ENCODE data around the gene HCK. TPM values are rescaled to one million over a fixed set of nuclear protein-coding genes. Genes with fewer than 3 reads are reported as not detected.

Gene HCK
- total RNA-seq, 1 experiment from 2014 or later = 0.76 TPM

DNA sequence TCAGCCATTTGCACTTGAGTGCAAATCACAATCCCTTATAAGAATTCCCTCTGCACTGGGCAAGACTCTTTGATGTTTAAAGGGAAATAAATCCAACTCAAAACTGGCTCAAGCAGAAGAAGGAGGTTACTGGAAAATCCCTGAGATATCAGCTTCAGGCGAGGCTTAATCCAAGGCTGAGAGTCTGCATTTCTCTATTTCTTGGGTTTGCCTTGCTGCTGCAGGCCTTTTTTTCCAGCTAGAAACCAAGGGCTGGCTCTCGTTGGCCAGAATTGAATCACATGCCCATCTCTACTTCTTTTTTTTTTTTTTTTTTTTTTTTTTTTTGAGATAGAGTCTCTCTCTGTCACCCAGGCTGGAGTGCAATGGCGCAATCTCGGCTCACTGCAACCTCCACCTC lies 11.7 kb downstream of the HCK start:
- Histone ChIP-seq H3K27me3 (ENCODE audit: control insufficient read depth, insufficient read depth, low read length) (no peaks in the 10 kb centered on the region; the same call in 1 of the 2 replicates), H3K4me3 (ENCODE audit: insufficient read depth, low read depth, low read length) (no peak overlapping the region), H3K36me3 (replicated peaks; ENCODE audit: control insufficient read depth, insufficient read depth, low read length) (no peaks in the 10 kb centered on the region)
- DNase-seq = no peak

DNA sequence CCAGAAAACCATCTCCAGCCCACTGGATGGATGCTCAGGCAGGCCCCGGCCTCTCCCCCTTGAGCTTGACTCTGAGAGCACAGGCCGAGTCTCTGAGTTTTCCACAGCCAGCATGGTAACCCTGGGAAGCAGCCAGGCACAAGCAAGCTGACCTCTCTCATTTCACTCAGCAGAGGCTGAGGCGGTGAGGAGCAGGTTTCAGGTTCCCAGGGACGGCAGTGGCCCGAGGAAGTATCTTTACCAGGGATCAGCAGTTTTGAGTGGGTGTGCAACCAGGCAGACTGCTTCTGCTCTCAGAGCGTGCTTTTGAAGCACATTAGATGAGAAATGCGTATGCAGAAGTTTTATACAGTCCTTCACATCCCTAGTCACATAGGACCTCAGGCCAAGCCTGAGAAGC lies 12.6 kb downstream of the HCK start:
- Histone ChIP-seq H3K36me3 (replicated peaks; ENCODE audit: control insufficient read depth, insufficient read depth, low read length) (no peaks in the 10 kb centered on the region), H3K4me3 (ENCODE audit: insufficient read depth, low read depth, low read length) (no peak overlapping the region), H3K27me3 (ENCODE audit: control insufficient read depth, insufficient read depth, low read length) (no peaks in the 10 kb centered on the region)
- DNase-seq = no peak

DNA sequence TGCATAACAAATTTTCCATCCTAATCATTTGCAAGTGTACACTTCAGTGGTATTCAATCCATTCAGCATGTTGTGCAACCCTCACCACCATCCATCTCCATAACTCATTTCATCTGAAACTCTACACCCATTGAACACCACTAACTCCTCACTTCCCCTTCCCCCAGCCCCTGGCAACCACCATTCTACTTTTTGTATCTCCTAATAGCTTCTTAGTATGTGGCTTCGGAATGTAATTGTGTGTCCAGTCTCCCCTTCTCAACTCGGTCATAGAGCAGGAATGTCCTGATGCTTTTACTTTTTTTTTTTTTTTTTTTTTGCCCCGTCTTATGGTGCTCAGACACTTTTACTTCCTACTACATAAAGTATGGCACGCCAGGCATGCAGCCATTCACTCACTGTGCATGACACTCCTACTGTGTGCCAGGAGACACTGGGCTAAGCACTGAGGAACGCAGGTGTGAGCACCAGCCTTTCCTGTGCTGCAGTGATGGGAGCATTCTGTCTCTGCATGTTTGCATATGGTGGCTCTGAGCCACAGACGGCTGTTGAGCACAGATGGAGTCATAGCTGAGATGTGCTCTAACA lies 15.3 kb downstream of the HCK start:
- no peaks in the 10 kb centered on the region for H3K36me3 ChIP-seq (replicated peaks; ENCODE audit: control insufficient read depth, insufficient read depth, low read length)
- H3K27me3 ChIP-seq (ENCODE audit: control insufficient read depth, insufficient read depth, low read length) = no peaks in the 10 kb centered on the region
- H3K4me3 ChIP-seq (ENCODE audit: insufficient read depth, low read depth, low read length) = no peak overlapping the region
- no peak for DNase-seq

DNA sequence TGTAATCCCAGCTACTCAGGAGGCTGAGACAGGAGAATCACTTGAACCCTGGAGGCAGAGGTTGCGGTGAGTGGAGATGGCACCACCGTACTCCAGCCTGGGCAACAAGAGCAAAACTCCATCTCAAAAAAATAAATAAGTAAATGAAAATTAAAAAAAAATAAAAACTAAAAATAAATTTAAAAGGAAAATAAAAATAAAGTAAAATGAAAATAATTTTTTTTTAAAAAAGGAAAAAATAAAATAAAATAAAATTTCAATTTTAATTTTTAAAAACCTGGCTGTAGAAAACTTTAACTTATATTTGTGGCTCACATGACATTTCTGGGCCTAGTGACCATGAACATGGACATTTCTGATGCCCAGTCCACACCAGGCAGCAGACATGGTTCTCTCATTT lies 16.1 kb downstream of the HCK start:
- Histone ChIP-seq H3K36me3 (replicated peaks; ENCODE audit: control insufficient read depth, insufficient read depth, low read length) (no peaks in the 10 kb centered on the region), H3K27me3 (ENCODE audit: control insufficient read depth, insufficient read depth, low read length) (no peaks in the 10 kb centered on the region), H3K4me3 (ENCODE audit: insufficient read depth, low read depth, low read length) (no peak overlapping the region)
- DNase-seq = no peak

DNA sequence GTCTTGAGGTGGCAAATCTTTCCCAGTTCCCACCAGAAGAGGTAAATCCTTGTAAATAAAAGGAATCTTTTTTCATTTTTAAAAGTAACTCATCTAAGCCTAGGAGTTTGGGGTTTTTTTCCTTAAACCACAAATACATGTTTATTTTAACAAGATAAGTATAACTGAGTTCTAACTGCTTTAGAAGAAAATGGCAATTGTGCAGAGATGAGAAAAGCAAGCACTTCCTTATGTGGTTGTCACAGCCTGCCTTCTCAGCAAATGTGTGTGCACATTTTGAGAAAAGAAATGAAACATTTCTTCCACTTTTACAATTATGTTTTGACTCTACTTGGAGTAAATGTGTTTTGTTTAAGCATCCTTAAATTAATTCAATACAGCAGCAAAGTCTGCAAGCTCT lies 17.7 kb downstream of the HCK start:
- H3K4me3 ChIP-seq (ENCODE audit: insufficient read depth, low read depth, low read length) = no peak overlapping the region
- H3K36me3 ChIP-seq (replicated peaks; ENCODE audit: control insufficient read depth, insufficient read depth, low read length) = no peaks in the 10 kb centered on the region
- H3K27me3 ChIP-seq (ENCODE audit: control insufficient read depth, insufficient read depth, low read length) = no peaks in the 10 kb centered on the region
- no peak for DNase-seq

DNA sequence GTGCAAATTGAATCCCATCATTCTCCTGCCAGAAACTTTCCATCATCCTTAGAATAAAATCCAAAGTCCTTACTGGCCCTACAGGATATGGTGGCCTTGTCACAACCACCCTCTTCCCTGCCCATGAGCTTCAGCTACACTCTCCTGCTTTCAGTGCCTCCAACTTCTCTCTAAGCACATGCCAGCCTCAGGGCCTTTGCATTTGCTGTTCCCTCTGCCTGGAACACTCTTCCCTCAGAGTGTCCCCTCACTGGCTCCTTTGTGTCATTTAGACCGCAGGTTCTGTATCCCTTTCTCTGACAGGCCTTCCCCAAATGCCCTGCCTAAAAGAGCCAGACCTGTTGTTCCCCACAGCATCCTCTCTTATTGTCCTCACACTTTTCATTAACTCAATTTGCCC lies 18.2 kb downstream of the HCK start:
- no peak for DNase-seq
- no peaks in the 10 kb centered on the region for H3K36me3 ChIP-seq (replicated peaks; ENCODE audit: control insufficient read depth, insufficient read depth, low read length)

DNA sequence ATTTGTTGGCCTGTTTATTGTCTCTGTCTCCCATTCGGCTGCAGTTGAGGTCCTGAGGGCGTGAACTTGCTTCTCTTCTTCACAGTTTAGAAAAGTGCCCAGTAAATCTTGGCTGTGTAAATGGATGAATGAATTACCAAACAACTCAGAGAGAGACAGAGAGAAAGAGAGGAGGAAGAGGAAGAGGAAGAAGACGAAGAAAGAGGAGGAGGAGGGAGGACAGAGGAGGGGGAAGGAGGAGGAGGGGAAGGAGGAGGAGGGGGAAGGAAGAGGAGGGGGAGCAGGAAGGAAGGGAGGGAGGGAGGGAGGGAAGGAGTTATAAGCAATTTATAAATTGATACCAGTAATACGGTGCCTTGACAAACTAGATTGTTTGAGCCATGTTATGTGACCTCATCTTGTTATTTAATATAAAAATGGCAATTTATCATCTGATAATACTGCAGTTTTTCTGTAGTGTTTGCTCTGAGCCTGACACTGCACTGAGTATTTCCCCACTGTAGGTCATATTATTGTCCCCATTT lies 18.7 kb downstream of the HCK start:
- Histone ChIP-seq H3K36me3 (replicated peaks; ENCODE audit: control insufficient read depth, insufficient read depth, low read length) (no peaks in the 10 kb centered on the region), H3K4me3 (ENCODE audit: insufficient read depth, low read depth, low read length) (no peak overlapping the region), H3K27me3 (ENCODE audit: control insufficient read depth, insufficient read depth, low read length) (no peaks in the 10 kb centered on the region)
- DNase-seq = no peak

More for the DNA sequence above, 18.2 kb downstream of the HCK start:
- Histone ChIP-seq H3K27me3 (ENCODE audit: control insufficient read depth, insufficient read depth, low read length) (no peaks in the 10 kb centered on the region), H3K4me3 (ENCODE audit: insufficient read depth, low read depth, low read length) (no peak overlapping the region)

DNA sequence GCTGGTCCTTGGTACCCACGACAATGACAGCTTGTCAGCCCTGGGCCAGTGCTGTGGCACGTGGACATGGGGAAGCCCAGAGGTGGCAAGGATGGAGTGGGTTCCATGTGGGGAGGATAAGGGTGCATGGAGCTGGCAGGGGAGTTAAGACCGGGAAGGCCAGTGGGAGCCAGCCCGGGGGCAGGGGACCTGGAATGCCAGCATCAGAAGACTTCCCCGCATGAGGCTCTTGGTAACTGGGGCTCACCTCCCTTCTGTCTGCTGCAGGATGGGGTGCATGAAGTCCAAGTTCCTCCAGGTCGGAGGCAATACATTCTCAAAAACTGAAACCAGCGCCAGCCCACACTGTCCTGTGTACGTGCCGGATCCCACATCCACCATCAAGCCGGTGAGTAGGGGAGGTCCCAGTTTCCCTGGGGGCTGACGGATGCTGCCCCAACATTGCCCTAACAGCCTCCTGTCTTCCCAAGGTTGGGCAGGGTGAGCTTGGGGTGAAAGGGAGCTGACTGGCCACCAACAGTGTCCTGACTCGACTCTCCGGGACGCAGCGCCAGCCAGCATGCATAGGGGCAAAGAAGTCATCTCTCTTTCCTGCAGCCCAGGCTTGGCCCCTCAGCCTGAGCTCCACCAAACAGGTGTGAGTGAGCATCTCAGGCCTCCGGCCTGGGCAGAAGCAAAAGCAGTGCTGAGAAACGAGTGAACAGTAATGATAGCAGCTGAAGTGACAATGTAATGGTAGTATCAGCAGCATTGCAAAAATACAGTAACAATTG lies 19.5 kb downstream of the HCK start:
- no peak for DNase-seq
- no peaks in the 10 kb centered on the region for H3K36me3 ChIP-seq (replicated peaks; ENCODE audit: control insufficient read depth, insufficient read depth, low read length)
- no peaks in the 10 kb centered on the region for H3K27me3 ChIP-seq (ENCODE audit: control insufficient read depth, insufficient read depth, low read length)
- no peak overlapping the region for H3K4me3 ChIP-seq (ENCODE audit: insufficient read depth, low read depth, low read length)

DNA sequence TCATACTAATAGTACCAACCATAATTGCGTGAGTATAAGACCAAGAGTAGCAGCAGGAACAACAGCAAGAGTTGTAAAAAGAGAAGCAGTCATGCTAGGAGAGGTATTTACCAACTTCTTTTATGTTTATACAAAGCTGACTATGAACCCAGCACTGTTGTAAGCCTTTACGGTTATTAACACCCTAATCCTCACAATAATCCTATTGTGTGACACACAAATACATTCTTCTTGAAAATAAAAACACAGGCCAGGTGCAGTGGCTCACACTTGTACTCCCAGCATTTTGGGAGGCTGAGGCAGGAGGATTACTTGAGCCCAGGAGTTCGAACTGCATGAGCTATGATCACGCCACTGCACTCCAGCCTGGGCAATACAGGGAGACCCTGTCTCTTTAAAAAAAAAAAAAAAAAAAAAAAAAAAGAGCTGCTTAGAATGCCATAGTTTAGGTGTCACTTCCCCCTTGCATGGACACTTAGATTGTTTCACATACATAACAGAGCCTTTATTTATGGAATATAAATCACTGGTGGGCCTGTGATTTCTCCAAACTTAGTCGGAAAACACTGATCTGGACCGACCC lies 20.2 kb downstream of the HCK start:
- no peak for DNase-seq
- Histone ChIP-seq H3K4me3 (ENCODE audit: insufficient read depth, low read depth, low read length) (no peak overlapping the region), H3K36me3 (replicated peaks; ENCODE audit: control insufficient read depth, insufficient read depth, low read length) (no peaks in the 10 kb centered on the region), H3K27me3 (ENCODE audit: control insufficient read depth, insufficient read depth, low read length) (no peaks in the 10 kb centered on the region)

DNA sequence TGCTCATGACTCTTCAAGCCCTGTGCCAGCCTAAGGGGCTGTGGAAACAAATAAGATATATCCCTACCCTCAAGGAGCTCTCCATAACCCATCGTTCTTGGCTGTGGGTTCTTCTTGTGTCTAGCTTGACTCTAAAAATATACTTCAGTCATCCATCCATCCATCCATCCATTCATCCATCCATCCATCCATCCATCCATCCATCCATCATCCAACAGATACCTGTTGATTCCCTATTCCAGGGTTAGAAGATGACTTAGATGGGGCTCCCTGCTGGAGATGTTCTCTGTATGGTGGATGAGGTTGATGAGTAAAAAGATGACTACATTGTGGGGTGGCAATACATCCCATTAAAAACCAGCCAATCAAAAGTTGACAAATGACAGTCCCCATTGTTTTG lies 23.5 kb downstream of the HCK start:
- no peak overlapping the region for H3K4me3 ChIP-seq (ENCODE audit: insufficient read depth, low read depth, low read length)
- DNase-seq = no peak
- H3K27me3 ChIP-seq (ENCODE audit: control insufficient read depth, insufficient read depth, low read length) = no peaks in the 10 kb centered on the region
- no peaks in the 10 kb centered on the region for H3K36me3 ChIP-seq (replicated peaks; ENCODE audit: control insufficient read depth, insufficient read depth, low read length)

DNA sequence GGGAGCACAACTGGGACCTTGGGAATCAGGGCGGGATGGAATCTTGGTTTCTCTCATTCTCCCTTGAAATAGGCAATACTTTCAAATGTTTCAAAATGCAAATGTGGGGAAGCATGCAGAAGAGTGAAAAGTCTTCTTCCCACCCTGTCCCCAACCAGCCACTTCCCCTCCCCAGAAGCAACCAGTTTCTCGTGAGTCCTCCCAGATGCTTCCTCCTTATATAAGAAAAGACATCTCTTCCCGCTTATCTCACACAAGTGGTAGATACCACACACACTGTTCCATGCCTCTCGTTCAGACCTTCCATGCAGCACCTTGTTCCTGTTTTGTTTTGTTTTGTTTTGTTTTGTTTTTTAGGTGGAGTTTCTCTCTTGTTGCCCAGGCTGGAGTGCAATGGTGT lies 25.1 kb downstream of the HCK start:
- DNase-seq = no peak
- Histone ChIP-seq H3K27me3 (ENCODE audit: control insufficient read depth, insufficient read depth, low read length) (no peaks in the 10 kb centered on the region), H3K4me3 (ENCODE audit: insufficient read depth, low read depth, low read length) (no peak overlapping the region), H3K36me3 (replicated peaks; ENCODE audit: control insufficient read depth, insufficient read depth, low read length) (no peaks in the 10 kb centered on the region)

DNA sequence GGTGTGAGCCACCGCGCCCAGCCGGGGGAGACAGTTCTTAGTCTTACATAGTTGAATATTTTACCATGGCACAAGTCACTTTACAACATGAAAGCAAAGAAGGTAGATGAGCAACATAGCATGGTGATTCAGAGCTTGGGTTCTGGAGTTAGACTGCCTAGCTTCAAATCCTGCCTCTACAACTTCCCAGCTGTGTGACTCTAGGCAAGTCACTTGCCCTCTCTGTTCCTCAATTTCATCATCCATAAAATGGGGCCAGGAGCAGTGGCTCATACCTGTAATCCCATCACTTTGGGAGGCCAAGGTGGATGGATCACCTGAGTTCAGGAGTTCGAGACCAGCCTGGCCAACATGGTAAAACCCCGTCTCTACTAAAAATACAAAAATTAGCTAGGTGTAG lies 26.3 kb downstream of the HCK start:
- Histone ChIP-seq H3K27me3 (ENCODE audit: control insufficient read depth, insufficient read depth, low read length) (no peaks in the 10 kb centered on the region), H3K4me3 (ENCODE audit: insufficient read depth, low read depth, low read length) (no peak overlapping the region), H3K36me3 (replicated peaks; ENCODE audit: control insufficient read depth, insufficient read depth, low read length) (no peaks in the 10 kb centered on the region)
- DNase-seq = no peak

DNA sequence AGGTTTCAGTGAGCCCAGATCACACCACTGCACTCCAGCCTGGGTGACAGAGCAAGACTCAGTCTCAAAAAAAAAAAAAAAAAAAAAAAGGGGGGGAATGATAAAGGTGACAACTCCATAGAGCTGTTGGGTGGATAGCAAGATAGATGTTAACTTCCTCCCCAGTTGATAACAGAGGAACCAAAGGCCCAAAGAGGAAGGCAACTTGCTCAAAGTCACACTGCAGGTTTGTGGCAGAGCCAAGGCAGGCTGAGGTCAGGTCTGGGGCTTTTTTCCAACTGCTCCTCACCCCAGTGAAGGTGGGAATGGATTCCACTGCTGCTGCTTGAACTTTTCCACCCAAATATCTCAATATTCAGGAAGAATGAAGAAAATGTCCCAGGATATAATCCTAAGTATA lies 26.7 kb downstream of the HCK start:
- no peak overlapping the region for H3K4me3 ChIP-seq (ENCODE audit: insufficient read depth, low read depth, low read length)
- no peaks in the 10 kb centered on the region for H3K27me3 ChIP-seq (ENCODE audit: control insufficient read depth, insufficient read depth, low read length)
- no peaks in the 10 kb centered on the region for H3K36me3 ChIP-seq (replicated peaks; ENCODE audit: control insufficient read depth, insufficient read depth, low read length)
- no peak for DNase-seq

DNA sequence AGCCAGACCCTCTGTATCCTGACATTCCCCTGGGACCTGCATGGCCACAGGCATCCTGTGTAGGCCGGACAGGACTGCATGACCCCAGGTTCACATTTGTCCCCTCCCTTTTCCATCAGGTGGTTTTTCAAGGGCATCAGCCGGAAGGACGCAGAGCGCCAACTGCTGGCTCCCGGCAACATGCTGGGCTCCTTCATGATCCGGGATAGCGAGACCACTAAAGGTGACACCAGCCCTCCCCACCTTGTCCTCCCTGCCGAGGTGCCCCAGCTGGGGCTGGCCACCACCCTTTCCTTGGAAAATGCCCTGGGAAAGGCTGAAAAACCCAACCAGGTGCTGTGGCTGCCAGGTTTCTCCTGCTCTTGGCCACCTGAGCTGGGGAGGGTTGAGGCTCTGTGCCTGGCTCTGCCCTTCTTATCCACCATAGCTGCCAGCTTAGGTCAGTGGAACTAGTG lies 27.6 kb downstream of the HCK start:
- DNase-seq = peak; percentile 62
- H3K4me3 ChIP-seq (ENCODE audit: insufficient read depth, low read depth, low read length) = no peak overlapping the region
- H3K36me3 ChIP-seq (replicated peaks; ENCODE audit: control insufficient read depth, insufficient read depth, low read length) = no peaks in the 10 kb centered on the region
- no peaks in the 10 kb centered on the region for H3K27me3 ChIP-seq (ENCODE audit: control insufficient read depth, insufficient read depth, low read length)

DNA sequence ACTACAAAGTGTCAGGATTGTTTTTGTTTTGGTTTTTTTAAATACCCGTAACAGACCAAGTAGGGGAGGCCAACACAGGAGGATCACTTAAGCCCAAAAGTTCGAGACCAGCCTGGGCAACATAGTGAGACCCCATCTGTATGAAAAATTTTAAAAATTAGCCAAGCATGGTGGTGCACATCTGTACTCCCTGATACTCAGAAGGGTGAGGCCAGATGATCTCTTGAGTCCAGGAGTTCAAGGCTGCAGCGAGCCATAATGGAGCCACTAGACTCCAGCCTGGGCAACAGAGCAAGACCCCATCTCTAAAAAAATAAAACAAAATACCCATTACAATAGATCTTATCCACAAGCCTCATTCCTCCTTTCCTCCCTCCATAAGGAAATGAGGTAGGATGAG lies 28.7 kb downstream of the HCK start:
- DNase-seq = no peak
- no peaks in the 10 kb centered on the region for H3K27me3 ChIP-seq (ENCODE audit: control insufficient read depth, insufficient read depth, low read length)
- no peaks in the 10 kb centered on the region for H3K36me3 ChIP-seq (replicated peaks; ENCODE audit: control insufficient read depth, insufficient read depth, low read length)
- H3K4me3 ChIP-seq (ENCODE audit: insufficient read depth, low read depth, low read length) = no peak overlapping the region
